DOHH2 (cell line): Measurements from ENCODE around the gene AP4E1.

Experiments used
- H3F3A ChIP-seq: fragments of 200-600 bp; sonication (generic), shearing (Covaris generic); 2 replicates; pipeline ENCODE4 v1.6.0; 2016; ENCODE audit warnings: antibody characterized with exemption, mild to moderate bottlenecking; ENCODE audit not compliant: control insufficient read depth, insufficient read depth
- H3K27ac ChIP-seq: fragments of 200-600 bp; sonication (generic); 2 replicates; pipeline ENCODE4 v1.5.1; 2014; ENCODE audit warnings: low read depth, mild to moderate bottlenecking, low read length, moderate library complexity
- H3K27me3 ChIP-seq: fragments of 200-600 bp; sonication (generic); 2 replicates; pipeline ENCODE4 v1.6.1; 2014; ENCODE audit warnings: mild to moderate bottlenecking, low read length, mixed read lengths; ENCODE audit not compliant: control insufficient read depth
- H3K36me3 ChIP-seq: fragments of 200-600 bp; sonication (generic); 2 replicates; pipeline ENCODE4 v1.6.1; 2014; ENCODE audit warnings: mild to moderate bottlenecking, low read length, moderate library complexity, mixed read lengths; ENCODE audit not compliant: control insufficient read depth
- H3K4me1 ChIP-seq: fragments of 200-600 bp; sonication (generic); 2 replicates; pipeline ENCODE4 v1.6.1; 2014; ENCODE audit warnings: mild to moderate bottlenecking, low read length, mixed read lengths; ENCODE audit not compliant: control insufficient read depth
- H3K4me2 ChIP-seq: fragments of 200-600 bp; sonication (generic); 2 replicates; pipeline ENCODE4 v1.6.0; 2014; ENCODE audit warnings: mild to moderate bottlenecking, low read length, moderate library complexity
- H3K4me3 ChIP-seq: fragments of 200-600 bp; sonication (generic); 2 replicates; pipeline ENCODE4 v1.5.1; 2014; ENCODE audit warnings: mild to moderate bottlenecking, low read length, mixed read lengths
- H3K79me2 ChIP-seq: fragments of 200-600 bp; sonication (generic); 2 replicates; pipeline ENCODE4 v1.6.1; 2014; ENCODE audit warnings: mild to moderate bottlenecking, low read length, mixed read lengths; ENCODE audit not compliant: control insufficient read depth
- H3K9me2 ChIP-seq: fragments of 200-600 bp; sonication (generic); replicated peaks from 2 replicates; pipeline ENCODE4 v1.6.1; 2014; ENCODE audit warnings: mild to moderate bottlenecking, low read length, mixed read lengths; ENCODE audit not compliant: control insufficient read depth
- H3K9me3 ChIP-seq: fragments of 200-600 bp; sonication (generic); 2 replicates; pipeline ENCODE4 v1.6.1; 2014; ENCODE audit warnings: antibody characterized with exemption, low read length, mixed read lengths; ENCODE audit not compliant: control insufficient read depth, insufficient read depth
- H4K20me1 ChIP-seq: fragments of 200-600 bp; sonication (generic); 2 replicates; pipeline ENCODE4 v1.6.0; 2014; ENCODE audit warnings: low read depth, mild to moderate bottlenecking, antibody characterized with exemption, low read length, moderate library complexity; ENCODE audit not compliant: control insufficient read depth, insufficient read depth
- CTCF ChIP-seq: fragments of 200-600 bp; sonication (generic); IDR thresholded peaks from one replicate; pipeline ENCODE4 v1.5.1; 2014; ENCODE audit warnings: antibody characterized with exemption, mild to moderate bottlenecking, low read depth, low read length; ENCODE audit not compliant: poor library complexity, severe bottlenecking
- EZH2phosphoT487 ChIP-seq: fragments of 200-600 bp; sonication (generic); IDR thresholded peaks from 2 replicates; pipeline ENCODE4 v1.6.1; 2017; ENCODE audit warnings: borderline replicate concordance, mild to moderate bottlenecking, antibody characterized with exemption, low read length, moderate library complexity, mixed read lengths

The AP4E1 gene

DNA sequence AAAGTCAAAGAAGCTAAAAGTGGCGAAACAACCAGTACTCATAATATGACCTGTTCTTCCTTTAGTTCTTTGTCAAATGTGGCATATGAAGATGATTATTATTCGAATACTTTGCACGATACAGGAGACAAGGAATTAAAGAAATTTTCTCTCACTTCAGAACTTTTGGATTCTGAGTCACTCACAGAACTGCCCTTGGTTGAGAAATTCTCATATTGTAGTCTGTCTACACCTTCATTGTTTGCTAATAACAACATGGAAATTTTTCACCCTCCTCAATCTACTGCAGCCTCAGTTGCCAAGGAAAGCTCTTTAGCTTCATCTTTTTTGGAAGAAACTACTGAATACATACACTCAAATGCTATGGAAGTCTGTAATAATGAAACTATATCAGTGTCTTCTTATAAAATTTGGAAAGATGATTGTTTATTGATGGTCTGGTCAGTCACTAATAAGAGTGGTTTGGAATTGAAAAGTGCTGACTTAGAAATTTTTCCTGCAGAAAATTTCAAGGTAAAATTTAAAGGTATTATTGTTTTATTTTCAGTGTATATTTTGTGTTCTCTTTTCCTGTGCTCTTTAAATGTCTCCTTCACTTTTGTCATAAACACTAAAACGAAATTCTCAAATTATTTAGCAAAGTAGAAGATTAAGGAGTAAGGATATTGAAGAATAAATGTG is 89.0 kb downstream of the AP4E1 start:
- no peaks in the 10 kb centered on the region for H3K4me1 ChIP-seq
- no peak for TF ChIP-seq CTCF
- TF ChIP-seq EZH2phosphoT487 = no peak
- H3K36me3 ChIP-seq = peaks cover 44% of the 10 kb centered on the region
- no peak overlapping the region for H3K4me3 ChIP-seq
- H3K27me3 ChIP-seq = no peaks in the 10 kb centered on the region
- H3K27ac ChIP-seq = no peak overlapping the region
- H3K9me2 ChIP-seq = no peaks in the 10 kb centered on the region
- no peak overlapping the region for H3K4me2 ChIP-seq
- no peaks in the 10 kb centered on the region for H3F3A ChIP-seq
- H3K9me3 ChIP-seq = no peaks in the 10 kb centered on the region
- no peaks in the 10 kb centered on the region for H4K20me1 ChIP-seq
- H3K79me2 ChIP-seq = no peaks in the 10 kb centered on the region

DNA sequence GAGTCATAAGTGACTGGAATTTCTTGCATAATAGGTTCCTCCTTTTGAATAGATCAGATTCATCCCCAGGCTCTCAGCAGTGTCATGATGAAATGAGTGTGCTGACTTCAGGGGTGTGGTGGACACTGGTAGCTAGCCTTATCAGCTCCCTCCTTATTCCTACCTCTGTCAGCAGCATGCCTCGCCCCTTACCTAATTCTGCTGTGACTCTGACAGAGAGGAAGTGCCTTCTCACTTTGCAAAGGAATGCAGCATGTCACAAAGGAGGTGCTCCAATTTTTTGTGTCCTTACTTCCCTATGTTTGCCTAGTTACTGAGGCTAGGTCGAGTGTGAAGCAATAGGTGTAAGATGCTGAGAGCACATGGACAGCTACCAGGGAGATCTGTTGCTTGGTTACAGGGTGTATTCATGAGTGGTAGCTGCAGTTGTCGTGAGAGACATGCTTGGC is 95.6 kb downstream of the AP4E1 start:
- H3F3A ChIP-seq = no peaks in the 10 kb centered on the region
- no peaks in the 10 kb centered on the region for H3K27me3 ChIP-seq
- H3K79me2 ChIP-seq = no peaks in the 10 kb centered on the region
- H3K9me3 ChIP-seq = no peaks in the 10 kb centered on the region
- H4K20me1 ChIP-seq = no peaks in the 10 kb centered on the region
- H3K36me3 ChIP-seq = peaks cover 23% of the 10 kb centered on the region
- H3K9me2 ChIP-seq = no peaks in the 10 kb centered on the region
- TF ChIP-seq CTCF = no peak
- no peak for TF ChIP-seq EZH2phosphoT487
- no peak overlapping the region for H3K4me2 ChIP-seq
- H3K4me1 ChIP-seq = no peaks in the 10 kb centered on the region
- H3K27ac ChIP-seq = no peak overlapping the region
- no peak overlapping the region for H3K4me3 ChIP-seq

DNA sequence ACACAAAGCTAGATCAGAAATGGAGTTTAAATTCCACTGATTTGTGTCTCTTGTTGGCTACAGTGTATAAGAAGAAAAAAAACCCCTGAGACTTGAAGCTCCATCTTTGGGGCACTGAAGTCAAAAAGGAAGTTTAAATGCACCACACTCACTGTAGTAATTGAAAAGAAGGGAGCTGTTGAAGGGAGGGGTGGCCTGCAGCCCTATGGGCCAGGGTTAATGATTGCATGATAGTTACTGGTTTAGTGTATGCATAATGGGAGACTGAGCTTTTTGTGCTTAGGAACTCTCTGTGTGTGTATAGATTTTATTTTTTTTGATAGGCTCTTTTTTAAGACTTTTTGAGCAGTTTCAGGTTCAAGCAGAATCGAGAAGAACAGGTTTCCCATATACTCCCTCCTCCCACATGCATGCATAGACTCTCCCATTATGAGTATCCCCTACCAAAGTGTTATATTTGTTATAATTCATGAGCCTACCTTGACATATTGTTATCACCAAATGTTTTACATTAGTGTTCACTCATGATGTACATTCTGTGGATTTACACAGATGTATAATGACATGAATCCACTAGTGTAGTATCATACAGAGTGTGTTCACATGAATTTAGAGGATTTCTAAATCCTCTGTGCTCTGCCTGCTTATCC is 98.0 kb downstream of the AP4E1 start:
- Histone ChIP-seq H3K9me3 (no peaks in the 10 kb centered on the region), H3K36me3 (peaks cover 16% of the 10 kb centered on the region), H3F3A (no peaks in the 10 kb centered on the region), H3K79me2 (no peaks in the 10 kb centered on the region), H4K20me1 (no peaks in the 10 kb centered on the region), H3K4me2 (no peak overlapping the region), H3K9me2 (no peaks in the 10 kb centered on the region), H3K4me1 (no peaks in the 10 kb centered on the region), H3K27ac (no peak overlapping the region), H3K27me3 (no peaks in the 10 kb centered on the region), H3K4me3 (no peak overlapping the region)
- TF ChIP-seq CTCF (no peak), EZH2phosphoT487 (no peak)
